HT1080 (cell line): Measurements from ENCODE around the gene ANKZF1. TPM values are rescaled to one million over a fixed set of nuclear protein-coding genes. Genes with fewer than 3 reads are reported as not detected.

Source experiments
- DNase-seq: peaks from one replicate; pipeline ENCODE4 v3.0.0-alpha.2; 2015; ENCODE audit warnings: low read depth
- total RNA-seq: library from RNA; depleted of rRNA; stranded (reverse); fragments of >200 nt; shearing (Covaris generic); gene quantifications from 2 replicates; pipeline ENCODE4 v1.2.3, GENCODE V29; 2014

ANKZF1 gene
- total RNA-seq, 1 experiment from 2014 or later, result 27.0 TPM

- DNase-seq, result no peak
Observed at GRCh38 chr2:219223831-219224610, 5.6 kb upstream of the ANKZF1 start.

GRCh38 chr2:219225350-219225749, 4.3 kb upstream of the ANKZF1 start:
- no peak for DNase-seq

GRCh38 chr2:219228041-219228910, 1.3 kb upstream of the ANKZF1 start:
- no peak for DNase-seq

GRCh38 chr2:219228911-219229304, 698 bp upstream of the ANKZF1 start:
- DNase-seq, result no peak

- DNase-seq, result peak; percentile 42
Observed at GRCh38 chr2:219230059-219230540, 494 bp downstream of the ANKZF1 start.

- DNase-seq, result no peak
Observed at GRCh38 chr2:219234331-219234730, 4.7 kb downstream of the ANKZF1 start.

GRCh38 chr2:219243291-219243761, 13.7 kb downstream of the ANKZF1 start:
- no peak for DNase-seq

- no peak for DNase-seq
Observed at GRCh38 chr2:219244789-219245147, 15.2 kb downstream of the ANKZF1 start.

- DNase-seq, result peak; percentile 91
Observed at GRCh38 chr2:219245148-219245898, 15.7 kb downstream of the ANKZF1 start, which contains the start of the genes GLB1L and STK16. TSS of gene GLB1L (minus strand) at chr2:219245444. CDS start at chr2:219243573, 1,871 bp downstream. TSS of gene STK16 (plus strand) at chr2:219245479. CDS start at chr2:219246000, 521 bp downstream.

GRCh38 chr2:219245899-219246230, 16.3 kb downstream of the ANKZF1 start:
- no peak for DNase-seq

- no peak for DNase-seq
Observed at GRCh38 chr2:219246559-219246958, 17.0 kb downstream of the ANKZF1 start.

GRCh38 chr2:219247678-219248642, 18.4 kb downstream of the ANKZF1 start:
- no peak for DNase-seq

GRCh38 chr2:219248845-219249202, 19.2 kb downstream of the ANKZF1 start:
- DNase-seq, result no peak

GRCh38 chr2:219249203-219249980, 19.8 kb downstream of the ANKZF1 start:
- peak; percentile 93 for DNase-seq

GRCh38 chr2:219250049-219250781, 20.6 kb downstream of the ANKZF1 start:
- no peak for DNase-seq

- no peak for DNase-seq
Observed at GRCh38 chr2:219251656-219252055, 22.1 kb downstream of the ANKZF1 start.

- no peak for DNase-seq
Observed at GRCh38 chr2:219252084-219252483, 22.5 kb downstream of the ANKZF1 start.

- no peak for DNase-seq
Observed at GRCh38 chr2:219252570-219252899, 22.9 kb downstream of the ANKZF1 start.
